PC-3 (cell line): ENCODE results near the gene FOXO3.

Experiments used
- EZH2 ChIP-seq: fragments of 300-600 bp; sonication (generic); IDR thresholded peaks from one replicate; pipeline ENCODE4 v1.6.1; 2017; ENCODE audit warnings: antibody characterized with exemption, mild to moderate bottlenecking, low read length; ENCODE audit not compliant: unreplicated experiment
- EZH2phosphoT487 ChIP-seq: fragments of 300-600 bp; sonication (generic); IDR thresholded peaks from 2 replicates; pipeline ENCODE4 v1.6.1; 2018; ENCODE audit warnings: mild to moderate bottlenecking, antibody characterized with exemption, low read length, borderline replicate concordance
- TF ChIP-seq, protein P1 (sequence below): fragments of 300-600 bp; sonication (generic); conservative IDR thresholded peaks from 2 replicates; pipeline ENCODE4 v1.5.1; 2017; ENCODE audit warnings: antibody characterized with exemption, low read depth, mild to moderate bottlenecking, low read length

GRCh38 chr6:108578595-108579327, 18.0 kb downstream of the FOXO3 start:
- TF ChIP-seq, protein P1, sequence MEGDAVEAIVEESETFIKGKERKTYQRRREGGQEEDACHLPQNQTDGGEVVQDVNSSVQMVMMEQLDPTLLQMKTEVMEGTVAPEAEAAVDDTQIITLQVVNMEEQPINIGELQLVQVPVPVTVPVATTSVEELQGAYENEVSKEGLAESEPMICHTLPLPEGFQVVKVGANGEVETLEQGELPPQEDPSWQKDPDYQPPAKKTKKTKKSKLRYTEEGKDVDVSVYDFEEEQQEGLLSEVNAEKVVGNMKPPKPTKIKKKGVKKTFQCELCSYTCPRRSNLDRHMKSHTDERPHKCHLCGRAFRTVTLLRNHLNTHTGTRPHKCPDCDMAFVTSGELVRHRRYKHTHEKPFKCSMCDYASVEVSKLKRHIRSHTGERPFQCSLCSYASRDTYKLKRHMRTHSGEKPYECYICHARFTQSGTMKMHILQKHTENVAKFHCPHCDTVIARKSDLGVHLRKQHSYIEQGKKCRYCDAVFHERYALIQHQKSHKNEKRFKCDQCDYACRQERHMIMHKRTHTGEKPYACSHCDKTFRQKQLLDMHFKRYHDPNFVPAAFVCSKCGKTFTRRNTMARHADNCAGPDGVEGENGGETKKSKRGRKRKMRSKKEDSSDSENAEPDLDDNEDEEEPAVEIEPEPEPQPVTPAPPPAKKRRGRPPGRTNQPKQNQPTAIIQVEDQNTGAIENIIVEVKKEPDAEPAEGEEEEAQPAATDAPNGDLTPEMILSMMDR = no peak
- TF ChIP-seq EZH2phosphoT487 = no peak
- no peak for TF ChIP-seq EZH2
